Right lobe of liver (tissue), 4 donors: ENCODE measurements around the gene CAP1.

ENCODE experiments used
- POLR2A ChIP-seq: fragments of 450-650 bp; IDR thresholded peaks from one replicate; pipeline ENCODE4 v1.6.1; 2017; ENCODE audit warnings: antibody characterized with exemption, mild to moderate bottlenecking
- TF ChIP-seq, protein P1 (sequence below), 4 donors: fragments of 200-600 bp in 3 of 4; fragments of 450-650 bp in 1 of 4; IDR thresholded peaks; one replicate each; pipeline versions ENCODE4 v1.5.1 to v1.8.0; 2016 to 2022; ENCODE audit warnings: antibody characterized with exemption in 4 of 4, mild to moderate bottlenecking in 2 of 4
- donor health status: DM: no; HTN: no; CAD: no.
- donor health status: DM: no; HTN: no; CAD: no.
- donor health status: DM: no; HTN: yes; CAD: no.

DNA sequence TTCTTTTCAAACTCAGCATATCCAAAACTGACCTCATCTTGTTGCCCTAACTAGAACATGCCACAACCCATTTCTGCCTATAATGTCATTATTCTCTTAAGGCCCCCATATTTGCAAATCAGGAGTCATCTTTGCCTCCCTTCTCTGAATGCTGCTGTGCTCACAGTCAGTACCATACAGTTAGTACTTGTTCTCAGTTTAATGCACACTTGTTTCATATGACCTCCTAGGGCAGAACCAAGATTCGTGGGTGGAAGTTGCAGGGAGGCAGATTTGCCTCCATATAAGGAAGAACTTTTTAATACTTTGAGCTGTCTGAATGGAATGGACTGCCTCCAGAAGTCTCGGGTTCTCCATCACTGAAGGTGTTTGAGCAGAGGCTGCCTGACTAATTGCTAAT lies 9.2 kb downstream of the CAP1 start:
- TF ChIP-seq, protein P1, sequence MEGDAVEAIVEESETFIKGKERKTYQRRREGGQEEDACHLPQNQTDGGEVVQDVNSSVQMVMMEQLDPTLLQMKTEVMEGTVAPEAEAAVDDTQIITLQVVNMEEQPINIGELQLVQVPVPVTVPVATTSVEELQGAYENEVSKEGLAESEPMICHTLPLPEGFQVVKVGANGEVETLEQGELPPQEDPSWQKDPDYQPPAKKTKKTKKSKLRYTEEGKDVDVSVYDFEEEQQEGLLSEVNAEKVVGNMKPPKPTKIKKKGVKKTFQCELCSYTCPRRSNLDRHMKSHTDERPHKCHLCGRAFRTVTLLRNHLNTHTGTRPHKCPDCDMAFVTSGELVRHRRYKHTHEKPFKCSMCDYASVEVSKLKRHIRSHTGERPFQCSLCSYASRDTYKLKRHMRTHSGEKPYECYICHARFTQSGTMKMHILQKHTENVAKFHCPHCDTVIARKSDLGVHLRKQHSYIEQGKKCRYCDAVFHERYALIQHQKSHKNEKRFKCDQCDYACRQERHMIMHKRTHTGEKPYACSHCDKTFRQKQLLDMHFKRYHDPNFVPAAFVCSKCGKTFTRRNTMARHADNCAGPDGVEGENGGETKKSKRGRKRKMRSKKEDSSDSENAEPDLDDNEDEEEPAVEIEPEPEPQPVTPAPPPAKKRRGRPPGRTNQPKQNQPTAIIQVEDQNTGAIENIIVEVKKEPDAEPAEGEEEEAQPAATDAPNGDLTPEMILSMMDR (IDR thresholded peaks at IDR 0.05), result no peak
- TF ChIP-seq POLR2A, result no peak
